ENCODE measurements around the gene DNASE1L3.

DNASE1L3 gene

DNA sequence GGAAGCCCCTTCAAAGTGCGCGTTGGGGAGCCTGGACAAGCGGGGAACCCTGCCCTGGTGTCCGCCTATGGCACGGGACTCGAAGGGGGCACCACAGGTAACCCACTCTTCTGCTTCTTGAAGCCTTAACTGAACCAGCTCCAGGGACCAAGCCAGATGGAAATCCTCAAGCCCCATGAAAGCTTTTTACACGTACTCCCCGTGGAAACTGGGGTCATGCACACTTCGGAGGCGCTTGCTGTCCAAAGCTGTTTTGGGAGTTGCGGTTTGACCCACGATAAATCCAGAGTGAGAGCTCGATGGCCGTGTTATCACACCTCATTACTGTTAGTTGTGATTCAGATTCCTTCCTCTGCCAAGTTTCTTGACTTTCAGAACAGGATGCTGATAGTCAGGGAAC lies 47.5 kb downstream of the DNASE1L3 start:
- no peak for DNase-seq (ENCODE audit: low read depth)
- H3K4me3 ChIP-seq (ENCODE audit: control insufficient read depth, low read depth, low read length), result no peak overlapping the region
- no peak for TF ChIP-seq CTCF (IDR thresholded peaks at IDR 0.05; ENCODE audit: control insufficient read depth, insufficient read depth, low read depth, low read length, missing control alignments)

DNA sequence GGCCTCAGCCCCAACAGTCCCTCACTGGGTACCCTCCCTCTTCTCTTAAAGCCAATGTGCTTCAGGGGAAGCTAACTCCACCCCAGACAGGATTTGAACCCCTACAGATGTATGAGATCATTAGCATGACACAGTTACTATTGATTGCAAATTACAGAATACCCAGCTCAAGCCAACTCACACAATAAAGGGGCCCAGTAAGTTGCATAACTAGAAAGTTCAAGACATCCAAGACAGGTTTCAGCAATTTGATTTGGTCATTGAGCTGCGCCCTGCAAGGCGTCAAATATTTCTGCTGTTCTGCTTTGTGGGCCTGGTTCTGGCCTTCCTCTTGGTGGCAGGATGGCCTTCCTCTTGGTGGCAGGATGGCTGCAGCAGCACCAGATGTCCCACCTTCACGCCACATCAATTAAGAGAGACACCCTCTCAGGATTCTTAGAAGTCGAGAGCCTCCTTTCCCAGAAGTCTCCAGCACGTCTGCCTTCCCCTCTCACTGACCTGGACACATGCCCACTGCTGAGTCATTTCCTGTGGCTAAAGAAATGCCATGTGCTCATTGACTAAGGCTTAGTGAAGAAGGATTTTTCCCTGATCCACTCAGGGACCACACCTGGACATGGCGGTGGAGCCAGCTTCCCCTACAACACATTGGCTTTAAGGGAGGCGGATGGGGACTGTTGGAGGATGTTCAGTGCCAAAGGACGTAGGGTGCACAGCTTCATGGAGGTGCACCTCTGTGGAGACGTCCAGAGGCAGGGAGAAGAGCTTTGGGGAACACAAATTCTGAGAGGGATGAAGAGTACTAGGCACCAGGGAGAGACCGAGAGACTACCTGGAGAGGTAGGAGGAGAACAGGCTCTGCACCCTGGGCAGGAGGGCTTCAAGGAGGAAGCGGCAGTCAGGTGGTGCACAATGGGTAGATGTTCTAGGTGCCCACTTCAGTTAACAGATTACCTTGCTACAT lies 49.1 kb downstream of the DNASE1L3 start:
- DNase-seq (ENCODE audit: low read depth), result peak; percentile 65
- TF ChIP-seq CTCF (IDR thresholded peaks at IDR 0.05; ENCODE audit: control insufficient read depth, insufficient read depth, low read depth, low read length, missing control alignments), result no peak
- no peak overlapping the region for H3K4me3 ChIP-seq (ENCODE audit: control insufficient read depth, low read depth, low read length)

- TF ChIP-seq CTCF (IDR thresholded peaks at IDR 0.05; ENCODE audit: control insufficient read depth, insufficient read depth, low read depth, low read length, missing control alignments), result no peak
- H3K4me3 ChIP-seq (ENCODE audit: control insufficient read depth, low read depth, low read length), result no peak overlapping the region
- no peak for DNase-seq (ENCODE audit: low read depth)
Measured at GRCh38 chr3:58160399-58160798, 50.4 kb downstream of the DNASE1L3 start.

DNA sequence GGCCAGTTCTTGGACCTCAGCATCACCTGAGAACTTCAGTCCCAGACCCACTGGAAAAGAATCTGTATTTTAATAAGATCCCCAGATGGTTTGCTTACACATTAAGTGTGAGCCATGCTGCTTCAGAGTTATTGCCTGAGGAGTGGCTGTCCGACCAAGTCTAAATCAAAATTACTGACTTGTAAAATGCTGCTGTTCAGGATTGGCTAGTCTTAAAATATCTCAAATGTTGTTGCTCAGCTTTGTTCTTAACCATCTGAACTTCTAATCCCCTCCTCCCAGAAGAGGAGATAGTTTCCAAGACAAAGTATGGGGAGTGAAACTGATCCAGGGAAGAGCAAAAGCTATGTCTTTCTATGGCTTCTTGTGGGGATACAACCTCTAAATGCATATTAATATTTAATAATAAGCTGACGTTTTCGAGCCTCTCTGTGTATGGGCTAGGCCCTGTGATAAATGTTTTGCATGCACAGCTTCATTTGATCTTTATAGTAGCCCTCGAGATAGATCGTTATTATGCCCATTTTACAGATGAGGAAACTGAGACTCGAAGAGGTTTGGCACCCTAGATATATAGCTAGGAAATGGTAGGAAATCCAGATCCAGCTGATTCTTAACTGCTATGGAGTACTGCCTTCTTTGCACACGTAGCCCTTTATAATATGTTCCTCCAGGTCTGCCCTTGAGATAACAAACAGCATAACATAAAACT lies 52.2 kb downstream of the DNASE1L3 start:
- no peak for TF ChIP-seq CTCF (IDR thresholded peaks at IDR 0.05; ENCODE audit: control insufficient read depth, insufficient read depth, low read depth, low read length, missing control alignments)
- H3K4me3 ChIP-seq (ENCODE audit: control insufficient read depth, low read depth, low read length), result no peak overlapping the region
- DNase-seq (ENCODE audit: low read depth), result no peak

DNA sequence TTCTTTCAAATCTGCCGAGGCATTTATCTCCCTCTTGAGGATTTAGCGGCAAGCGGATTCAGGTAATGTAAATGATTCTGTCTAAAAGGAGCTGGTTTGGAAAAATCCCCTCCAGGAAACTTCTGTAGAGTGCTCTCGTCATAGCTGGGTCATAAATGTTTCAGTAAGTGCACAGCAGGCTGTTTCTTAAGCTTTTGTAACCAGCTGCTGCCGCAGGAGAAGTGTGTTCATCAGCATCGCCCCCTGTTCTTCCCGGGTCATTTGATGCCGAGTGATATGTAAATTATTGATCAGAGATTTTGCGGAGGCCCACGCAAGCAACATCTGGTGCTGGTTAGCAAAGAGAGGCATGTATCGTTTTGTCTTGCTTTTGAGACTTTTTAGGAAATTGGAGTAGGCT lies 53.1 kb downstream of the DNASE1L3 start:
- H3K4me3 ChIP-seq (ENCODE audit: control insufficient read depth, low read depth, low read length), result no peak overlapping the region
- TF ChIP-seq CTCF (IDR thresholded peaks at IDR 0.05; ENCODE audit: control insufficient read depth, insufficient read depth, low read depth, low read length, missing control alignments), result no peak
- DNase-seq (ENCODE audit: low read depth), result no peak

DNA sequence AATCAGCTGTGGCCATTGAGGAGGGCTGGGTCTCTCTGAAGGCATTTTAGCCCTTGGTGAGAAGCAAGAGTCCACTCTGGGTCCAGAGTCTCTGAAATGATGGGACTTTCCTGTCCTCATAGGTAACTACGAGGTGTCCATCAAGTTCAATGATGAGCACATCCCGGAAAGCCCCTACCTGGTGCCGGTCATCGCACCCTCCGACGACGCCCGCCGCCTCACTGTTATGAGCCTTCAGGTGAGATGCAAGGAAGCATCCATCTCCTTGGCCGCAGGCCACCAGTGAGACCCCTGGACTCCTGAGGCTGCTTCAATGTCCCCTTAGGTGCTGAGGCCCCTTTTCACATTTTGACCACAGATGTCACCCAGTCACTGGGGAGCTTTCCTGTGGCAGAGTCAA lies 54.9 kb downstream of the DNASE1L3 start:
- TF ChIP-seq CTCF (IDR thresholded peaks at IDR 0.05; ENCODE audit: control insufficient read depth, insufficient read depth, low read depth, low read length, missing control alignments), result no peak
- DNase-seq (ENCODE audit: low read depth), result no peak
- H3K4me3 ChIP-seq (ENCODE audit: control insufficient read depth, low read depth, low read length), result no peak overlapping the region

All from AG09309 (cell line).